NCI-H2029 (cell line): ENCODE data around the gene CLIP2.
"Not testable (repeated sequence)": the region's sequence is repeated elsewhere in the genome, so short reads cannot be mapped to it uniquely, and the experiment has no call there.

Experiments used
- DNase-seq: peaks from one replicate; lab custom pipeline; 2025; lab: John Stamatoyannopoulos, UW

CLIP2 gene

GRCh38 chr7:74403521-74404387 lies 114.5 kb downstream of the CLIP2 start:
- DNase-seq, result no peak

- no peak for DNase-seq
These were observed 115.1 kb downstream of the CLIP2 start for GRCh38 chr7:74404388-74404700.

GRCh38 chr7:74404741-74405140 lies 115.5 kb downstream of the CLIP2 start:
- no peak for DNase-seq

- no peak for DNase-seq
These were observed 116.1 kb downstream of the CLIP2 start for GRCh38 chr7:74405191-74405898.

GRCh38 chr7:74405899-74406512 lies 116.8 kb downstream of the CLIP2 start:
- no peak for DNase-seq

- no peak for DNase-seq
These were observed 118.8 kb downstream of the CLIP2 start for GRCh38 chr7:74407958-74408357.

- no peak for DNase-seq
These were observed 120.4 kb downstream of the CLIP2 start for GRCh38 chr7:74409571-74409970.

- no peak for DNase-seq
These were observed 121.6 kb downstream of the CLIP2 start for GRCh38 chr7:74410772-74411171.

GRCh38 chr7:74411571-74411970 lies 122.4 kb downstream of the CLIP2 start:
- not testable (repeated sequence) for DNase-seq

- no peak for DNase-seq
These were observed 122.8 kb downstream of the CLIP2 start for GRCh38 chr7:74412056-74412455.

GRCh38 chr7:74412603-74413002 lies 123.4 kb downstream of the CLIP2 start:
- DNase-seq, result no peak

GRCh38 chr7:74414595-74415333 lies 125.6 kb downstream of the CLIP2 start:
- not testable (repeated sequence) for DNase-seq

- no peak for DNase-seq
These were observed 128.3 kb downstream of the CLIP2 start for GRCh38 chr7:74417419-74417971.

- no peak for DNase-seq
These were observed 128.9 kb downstream of the CLIP2 start for GRCh38 chr7:74418076-74418475.

GRCh38 chr7:74418538-74418937 lies 129.3 kb downstream of the CLIP2 start:
- DNase-seq, result no peak

- DNase-seq, result not testable (repeated sequence)
These were observed 130.0 kb downstream of the CLIP2 start for GRCh38 chr7:74419232-74419631.

GRCh38 chr7:74420006-74420405 lies 130.8 kb downstream of the CLIP2 start:
- no peak for DNase-seq

- no peak for DNase-seq
These were observed 135.2 kb downstream of the CLIP2 start for GRCh38 chr7:74424291-74424880.

GRCh38 chr7:74428023-74428422 lies 138.8 kb downstream of the CLIP2 start:
- DNase-seq, result no peak

GRCh38 chr7:74429153-74429747 lies 140.0 kb downstream of the CLIP2 start:
- DNase-seq, result no peak

GRCh38 chr7:74430409-74430808 lies 141.2 kb downstream of the CLIP2 start:
- DNase-seq, result not testable (repeated sequence)
